Parathyroid adenoma (tissue), 2 donors: Measurements from ENCODE around the gene BIRC3.

ENCODE experiments used
- H2AFZ ChIP-seq: fragments of 300-600 bp; sonication (generic); one replicate; pipeline ENCODE4 v1.7.0; 2017; ENCODE audit warnings: antibody characterized with exemption, mild to moderate bottlenecking
- H3K27ac ChIP-seq: fragments of 300-600 bp; sonication (generic); one replicate; pipeline ENCODE4 v1.7.0; 2017
- H3K27me3 ChIP-seq: fragments of 300-600 bp; sonication (generic); one replicate; pipeline ENCODE4 v1.7.0; 2017; ENCODE audit warnings: low read length; ENCODE audit not compliant: control insufficient read depth, insufficient read depth
- H3K36me3 ChIP-seq: fragments of 300-600 bp; sonication (generic); one replicate; pipeline ENCODE4 v1.7.0; 2017; ENCODE audit warnings: low read length; ENCODE audit not compliant: control insufficient read depth, insufficient read depth
- H3K4me1 ChIP-seq: fragments of 300-600 bp; sonication (generic); one replicate; pipeline ENCODE4 v1.7.0; 2017; ENCODE audit warnings: control low read depth
- H3K4me2 ChIP-seq: fragments of 300-600 bp; sonication (generic); one replicate; pipeline ENCODE4 v1.7.0; 2017; ENCODE audit warnings: low read length
- H3K4me3 ChIP-seq: fragments of 300-600 bp; sonication (generic); one replicate; pipeline ENCODE4 v1.7.0; 2017; ENCODE audit warnings: low read depth, low read length
- H3K79me2 ChIP-seq: fragments of 300-600 bp; sonication (generic); one replicate; pipeline ENCODE4 v1.7.0; 2017; ENCODE audit warnings: control low read depth
- H3K9ac ChIP-seq: fragments of 300-600 bp; sonication (generic); one replicate; pipeline ENCODE4 v1.7.0; 2017; ENCODE audit warnings: mild to moderate bottlenecking
- H3K9me3 ChIP-seq: fragments of 300-600 bp; sonication (generic); one replicate; pipeline ENCODE4 v1.7.0; 2017; ENCODE audit warnings: low read length; ENCODE audit not compliant: control insufficient read depth
- TF ChIP-seq, protein P1 (sequence below): fragments of 300-600 bp; sonication (generic); IDR thresholded peaks from one replicate; pipeline ENCODE4 v1.7.0; 2017; ENCODE audit warnings: antibody characterized with exemption, mild to moderate bottlenecking
- donor health status: primary hyperparathyroidism.

BIRC3 gene

DNA sequence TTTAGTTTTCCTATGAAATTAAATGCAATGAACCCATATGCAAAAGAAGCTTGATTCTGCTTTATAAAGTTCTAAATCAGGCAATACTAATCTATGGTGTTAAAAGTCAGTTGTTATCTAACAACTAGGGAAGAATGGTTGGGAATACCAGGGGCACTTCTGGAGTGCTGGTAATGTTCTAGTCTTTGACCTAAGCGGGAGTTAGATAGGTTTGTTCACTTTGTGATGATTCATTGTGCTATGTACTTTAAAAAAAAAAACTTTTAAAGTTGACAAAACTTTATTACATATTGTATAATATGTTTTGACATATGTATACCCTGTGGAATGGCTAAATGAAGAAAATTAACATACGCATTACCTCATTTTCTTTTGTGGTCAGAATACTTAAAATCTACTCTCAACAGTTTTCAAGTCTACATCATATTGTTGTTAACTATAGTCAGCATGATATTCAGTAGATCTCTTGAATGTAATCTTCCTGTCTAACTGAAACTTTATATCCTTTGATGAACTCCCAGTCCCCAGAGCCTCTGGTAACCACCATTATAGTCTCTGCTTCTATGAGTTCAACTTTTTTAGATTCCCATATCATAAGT is 69.0 kb downstream of the BIRC3 start:
- Histone ChIP-seq H2AFZ (no peak overlapping the region), H3K4me2 (no peak overlapping the region), H3K9me3 (no peaks in the 10 kb centered on the region), H3K27ac (no peak overlapping the region), H3K9ac (no peak overlapping the region), H3K36me3 (no peaks in the 10 kb centered on the region), H3K4me1 (no peaks in the 10 kb centered on the region), H3K79me2 (peaks cover 4% of the 10 kb centered on the region), H3K27me3 (no peaks in the 10 kb centered on the region), H3K4me3 (no peak overlapping the region)
- TF ChIP-seq, protein P1, sequence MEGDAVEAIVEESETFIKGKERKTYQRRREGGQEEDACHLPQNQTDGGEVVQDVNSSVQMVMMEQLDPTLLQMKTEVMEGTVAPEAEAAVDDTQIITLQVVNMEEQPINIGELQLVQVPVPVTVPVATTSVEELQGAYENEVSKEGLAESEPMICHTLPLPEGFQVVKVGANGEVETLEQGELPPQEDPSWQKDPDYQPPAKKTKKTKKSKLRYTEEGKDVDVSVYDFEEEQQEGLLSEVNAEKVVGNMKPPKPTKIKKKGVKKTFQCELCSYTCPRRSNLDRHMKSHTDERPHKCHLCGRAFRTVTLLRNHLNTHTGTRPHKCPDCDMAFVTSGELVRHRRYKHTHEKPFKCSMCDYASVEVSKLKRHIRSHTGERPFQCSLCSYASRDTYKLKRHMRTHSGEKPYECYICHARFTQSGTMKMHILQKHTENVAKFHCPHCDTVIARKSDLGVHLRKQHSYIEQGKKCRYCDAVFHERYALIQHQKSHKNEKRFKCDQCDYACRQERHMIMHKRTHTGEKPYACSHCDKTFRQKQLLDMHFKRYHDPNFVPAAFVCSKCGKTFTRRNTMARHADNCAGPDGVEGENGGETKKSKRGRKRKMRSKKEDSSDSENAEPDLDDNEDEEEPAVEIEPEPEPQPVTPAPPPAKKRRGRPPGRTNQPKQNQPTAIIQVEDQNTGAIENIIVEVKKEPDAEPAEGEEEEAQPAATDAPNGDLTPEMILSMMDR = no peak

DNA sequence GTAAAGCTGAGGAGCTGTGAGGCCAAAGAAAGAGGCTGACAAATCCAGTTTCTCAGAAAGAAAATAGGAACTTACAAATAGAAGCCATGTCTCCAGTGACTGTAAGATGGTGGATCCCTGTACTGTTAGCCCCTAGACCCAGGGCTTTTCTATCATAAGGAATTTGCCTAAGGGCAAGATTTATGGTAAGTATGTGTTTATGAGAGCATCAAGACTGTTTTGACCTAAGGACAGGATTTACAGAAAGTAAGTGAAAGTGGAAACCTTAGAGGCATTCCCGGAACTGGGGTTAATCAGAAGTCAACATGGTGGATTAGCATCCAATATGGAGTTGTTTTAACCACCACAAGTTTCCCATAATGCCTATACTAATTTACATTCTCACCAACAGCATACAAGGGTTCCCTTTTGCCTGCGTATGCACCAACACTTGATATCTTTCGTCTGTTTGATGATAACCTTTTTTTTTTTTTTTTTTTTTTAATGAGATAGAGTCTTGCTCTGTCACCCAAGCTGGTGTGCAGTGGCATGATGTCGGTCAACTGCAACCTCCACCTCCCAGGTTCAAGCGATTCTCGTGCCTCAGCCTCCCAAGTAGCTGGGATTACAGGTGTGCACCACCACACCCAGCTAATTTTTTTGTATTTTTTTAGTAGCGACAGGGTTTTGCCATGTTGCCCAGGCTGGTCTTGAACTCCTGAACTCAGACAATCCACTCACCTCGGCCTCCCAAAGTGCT is 69.9 kb downstream of the BIRC3 start:
- TF ChIP-seq, protein P1 = no peak
- no peak overlapping the region for H3K4me2 ChIP-seq
- H3K27me3 ChIP-seq = no peaks in the 10 kb centered on the region
- H3K36me3 ChIP-seq = no peaks in the 10 kb centered on the region
- H3K9me3 ChIP-seq = no peaks in the 10 kb centered on the region
- no peak overlapping the region for H3K9ac ChIP-seq
- peaks cover 7% of the 10 kb centered on the region for H3K79me2 ChIP-seq
- no peaks in the 10 kb centered on the region for H3K4me1 ChIP-seq
- no peak overlapping the region for H3K4me3 ChIP-seq
- H3K27ac ChIP-seq = no peak overlapping the region
- no peak overlapping the region for H2AFZ ChIP-seq
